ENCODE measurements around the gene PPP1R9B. TPM values are rescaled to one million over a fixed set of nuclear protein-coding genes. Genes with fewer than 3 reads are reported as not detected.
A peak's percentile ranks its signal among the peaks of the same experiment; 100 is the strongest.

PPP1R9B gene
- polyA plus RNA-seq, 3 donors: 39.5 to 59.3 (median 46.2) TPM

GRCh38 chr17:50088952-50089825 is 61.3 kb downstream of the PPP1R9B start:
- no peak for DNase-seq (ENCODE audit: extremely low read depth in 1 of 11, low read depth in 9 of 11, low spot score in 4 of 11)

- no peak for DNase-seq (ENCODE audit: extremely low read depth in 1 of 11, low read depth in 9 of 11, low spot score in 4 of 11)
Measured at GRCh38 chr17:50087912-50088405, 62.5 kb downstream of the PPP1R9B start.

GRCh38 chr17:50087246-50087911 is 63.1 kb downstream of the PPP1R9B start:
- DNase-seq (ENCODE audit: extremely low read depth in 1 of 11, low read depth in 9 of 11, low spot score in 4 of 11): peak in 4 of 11 donors; percentile 36 to 48 (median 43)

Other genes with a start within 250 kb of the PPP1R9B start
- gene DLX4, start 181.5 kb downstream of the PPP1R9B start, polyA plus RNA-seq (ENCODE audit: insufficient read length in 3 of 3): under 1 TPM; 0.76 to 0.89 (median 0.85) TPM
- 1 to 10 TPM in 2 of 3 donors, under 1 TPM in 1; 0.92 to 1.5 (median 1.1) TPM for gene DLX3, start 155.5 kb downstream of the PPP1R9B start, polyA plus RNA-seq (ENCODE audit: insufficient read length in 3 of 3)
- 100 to 1,000 TPM in 1 of 3 donors, 10 to 100 TPM in 2; 84.1 to 101 (median 93.0) TPM for gene ITGA3, start 94.6 kb downstream of the PPP1R9B start, polyA plus RNA-seq (ENCODE audit: insufficient read length in 3 of 3)
- gene PDK2, start 55.3 kb downstream of the PPP1R9B start, polyA plus RNA-seq (ENCODE audit: insufficient read length in 3 of 3): 100 to 1,000 TPM; 103 to 125 (median 110) TPM
- 10 to 100 TPM; 13.2 to 19.4 (median 18.6) TPM for gene SAMD14, start 20.5 kb downstream of the PPP1R9B start, polyA plus RNA-seq (ENCODE audit: insufficient read length in 3 of 3)
- 1 to 10 TPM in 1 of 3 donors, under 1 TPM in 2; 0.47 to 1.6 (median 0.98) TPM for gene SGCA, start 15.3 kb upstream of the PPP1R9B start, polyA plus RNA-seq (ENCODE audit: insufficient read length in 3 of 3)
- gene COL1A1, start 51.0 kb upstream of the PPP1R9B start, polyA plus RNA-seq (ENCODE audit: insufficient read length in 3 of 3): 100 to 1,000 TPM; 412 to 838 (median 505) TPM
- 1 to 10 TPM; 1.7 to 3.3 (median 3.1) TPM for gene TMEM92, start 123.8 kb upstream of the PPP1R9B start, polyA plus RNA-seq (ENCODE audit: insufficient read length in 3 of 3)
- 10 to 100 TPM; 15.6 to 29.2 (median 25.7) TPM for gene XYLT2, start 195.4 kb upstream of the PPP1R9B start, polyA plus RNA-seq (ENCODE audit: insufficient read length in 3 of 3)
- 10 to 100 TPM; 71.1 to 81.8 (median 74.9) TPM for gene MRPL27, start 222.5 kb upstream of the PPP1R9B start, polyA plus RNA-seq (ENCODE audit: insufficient read length in 3 of 3)
- 10 to 100 TPM in 1 of 3 donors, 1 to 10 TPM in 2; 8.6 to 11.0 (median 9.5) TPM for gene EME1, start 222.6 kb upstream of the PPP1R9B start, polyA plus RNA-seq (ENCODE audit: insufficient read length in 3 of 3)
- 10 to 100 TPM; 54.4 to 68.9 (median 64.5) TPM for gene LRRC59, start 246.8 kb upstream of the PPP1R9B start, polyA plus RNA-seq (ENCODE audit: insufficient read length in 3 of 3)